HG03565 (cell line): ENCODE results near the gene KDM4B.

Experiments used
- ATAC-seq: cut with Tn5 transposase; IDR thresholded peaks from one replicate; pipeline ENCODE4 v1.9.1; 2021; ENCODE audit warnings: mild to moderate bottlenecking, moderate library complexity; ENCODE audit not compliant: unreplicated experiment

The KDM4B gene

GRCh38 chr19:5066768-5067167, 97.9 kb downstream of the KDM4B start:
- ATAC-seq, result no peak

- ATAC-seq, result no peak
Observed at GRCh38 chr19:5067678-5068077, 98.8 kb downstream of the KDM4B start.

GRCh38 chr19:5068233-5069072, 99.5 kb downstream of the KDM4B start:
- no peak for ATAC-seq

GRCh38 chr19:5070331-5070730, 101.4 kb downstream of the KDM4B start:
- ATAC-seq, result no peak

GRCh38 chr19:5070930-5071329, 102.0 kb downstream of the KDM4B start:
- no peak for ATAC-seq

GRCh38 chr19:5071579-5071978, 102.7 kb downstream of the KDM4B start:
- no peak for ATAC-seq

GRCh38 chr19:5072115-5072514, 103.2 kb downstream of the KDM4B start:
- no peak for ATAC-seq

GRCh38 chr19:5073153-5073844, 104.4 kb downstream of the KDM4B start:
- ATAC-seq, result no peak

GRCh38 chr19:5074407-5074806, 105.5 kb downstream of the KDM4B start:
- ATAC-seq, result no peak

GRCh38 chr19:5074830-5075394, 106.0 kb downstream of the KDM4B start:
- no peak for ATAC-seq

GRCh38 chr19:5075597-5075996, 106.7 kb downstream of the KDM4B start:
- no peak for ATAC-seq

GRCh38 chr19:5076440-5077208, 107.7 kb downstream of the KDM4B start:
- no peak for ATAC-seq

GRCh38 chr19:5077209-5077515, 108.2 kb downstream of the KDM4B start:
- ATAC-seq, result no peak

- ATAC-seq, result no peak
Observed at GRCh38 chr19:5078182-5078581, 109.3 kb downstream of the KDM4B start.

- ATAC-seq, result no peak
Observed at GRCh38 chr19:5078666-5079065, 109.8 kb downstream of the KDM4B start.

GRCh38 chr19:5079071-5079774, 110.3 kb downstream of the KDM4B start:
- no peak for ATAC-seq

- no peak for ATAC-seq
Observed at GRCh38 chr19:5080030-5080654, 111.2 kb downstream of the KDM4B start.

GRCh38 chr19:5080809-5081208, 111.9 kb downstream of the KDM4B start:
- no peak for ATAC-seq

GRCh38 chr19:5081443-5082161, 112.7 kb downstream of the KDM4B start:
- no peak for ATAC-seq

GRCh38 chr19:5083547-5083965, 114.6 kb downstream of the KDM4B start:
- ATAC-seq, result no peak
